K562 (cell line): ENCODE data around the gene GTF3C6. TPM values are rescaled to one million over a fixed set of nuclear protein-coding genes. Genes with fewer than 3 reads are reported as not detected.

ENCODE experiments used
- CBX8 ChIP-seq: fragments of 200-600 bp; sonication (generic); IDR thresholded peaks from 2 replicates; pipeline ENCODE4 v1.6.1; 2012; ENCODE audit warnings: borderline replicate concordance, mixed run types, low read depth, mild to moderate bottlenecking, moderate library complexity, mixed read lengths, low read length, control low read depth, inconsistent platforms; ENCODE audit not compliant: poor library complexity, severe bottlenecking; ENCODE audit errors: extremely low read depth
- DIDO1 ChIP-seq: fragments of 450-650 bp; IDR thresholded peaks from 2 replicates; pipeline ENCODE4 v1.6.1; 2016; ENCODE audit warnings: low read depth, missing biosample characterization, missing genetic modification characterization
- GTF2A2 ChIP-seq: IDR thresholded peaks from 2 replicates; pipeline ENCODE4 v1.6.1; 2016; ENCODE audit warnings: mild to moderate bottlenecking, missing genetic modification characterization, missing compliant biosample characterization
- IFI16 ChIP-seq: fragments of 250-450 bp; sonication (Bioruptor Pico); IDR thresholded peaks from 2 replicates; pipeline ENCODE4 v2.1.2; 2022; ENCODE audit warnings: mild to moderate bottlenecking, inconsistent platforms
- NR4A1 ChIP-seq, 2 experiments: fragments of 250-450 bp in 1 of 2; fragments of 450-650 bp in 1 of 2; sonication (Bioruptor Pico) in 1 of 2; IDR thresholded peaks; 2 replicates each; pipeline versions ENCODE4 v1.4.0 to v1.6.1; 2016 to 2020; ENCODE audit warnings: mild to moderate bottlenecking in 2 of 2, missing compliant biosample characterization in 1 of 2, missing genetic modification characterization in 1 of 2, moderate library complexity in 1 of 2
- XRCC4 ChIP-seq: IDR thresholded peaks from one replicate; pipeline ENCODE4 v1.6.1; 2011; ENCODE audit not compliant: insufficient read depth, insufficient read length; ENCODE audit errors: extremely low read depth
- ZFPM2 ChIP-seq: fragments of 250-450 bp; sonication (Bioruptor Pico); IDR thresholded peaks from 2 replicates; pipeline ENCODE4 v1.5.1; 2022; ENCODE audit warnings: mild to moderate bottlenecking
- ZNF140 ChIP-seq: fragments of 250-450 bp; sonication (Bioruptor Pico); IDR thresholded peaks from 2 replicates; pipeline ENCODE4 v1.8.0; 2021; ENCODE audit warnings: moderate library complexity, mild to moderate bottlenecking, inconsistent platforms
- polyA plus RNA-seq, 8 experiments: library from polyadenylated mRNA; depleted of rRNA in 4 of 8; stranded (reverse) in 5 of 8; unstranded in 3 of 8; fragments of >200 nt; fragmentation: Nextera tagmentation in 2 of 8; fragmentation: Illumina TruSeq in 1 of 8; extraction: Ambion mirVana in 2 of 8; extraction: Trizol in 1 of 8; gene quantifications; 2 replicates each; pipeline versions ENCODE4 v1.2.1 to v1.2.3, GENCODE V29; 2011 to 2014; ENCODE audit warnings: inconsistent platforms in 1 of 8, missing spikeins in 1 of 8
- total RNA-seq, 7 experiments: library from RNA; depleted of rRNA in 6 of 7; stranded (reverse); fragments of >200 nt in 6 of 7; fragmentation: Illumina TruSeq in 2 of 7; extraction: Trizol in 2 of 7; gene quantifications; 2 replicates each; pipeline versions ENCODE4 v1.2.1 to v1.2.3, GENCODE V29; 2011 to 2021; ENCODE audit warnings: low replicate concordance in 1 of 7
- TF ChIP-seq, protein P1 (sequence below): fragments of 450-650 bp; conservative IDR thresholded peaks from 2 replicates; pipeline ENCODE4 v1.6.1; 2016; ENCODE audit warnings: missing genetic modification characterization, low read depth, mild to moderate bottlenecking, control low read depth, missing compliant biosample characterization
- TF ChIP-seq, protein P2 (sequence below): fragments of 250-450 bp; sonication (Bioruptor Pico); IDR thresholded peaks from 2 replicates; pipeline ENCODE4 v1.4.0; 2020
- TF ChIP-seq, protein P3 (sequence below): fragments of 150-350 bp; IDR thresholded peaks from 2 replicates; pipeline ENCODE4 v1.6.1; 2014; ENCODE audit warnings: low read depth, mild to moderate bottlenecking, low read length, borderline replicate concordance

GTF3C6 gene
- total and polyA plus RNA-seq, 9 of the 15 experiments (the other 6 are each of a cell fraction or from before 2014, with no cell fraction given): 37.6 to 140 (median 111) TPM

DNA sequence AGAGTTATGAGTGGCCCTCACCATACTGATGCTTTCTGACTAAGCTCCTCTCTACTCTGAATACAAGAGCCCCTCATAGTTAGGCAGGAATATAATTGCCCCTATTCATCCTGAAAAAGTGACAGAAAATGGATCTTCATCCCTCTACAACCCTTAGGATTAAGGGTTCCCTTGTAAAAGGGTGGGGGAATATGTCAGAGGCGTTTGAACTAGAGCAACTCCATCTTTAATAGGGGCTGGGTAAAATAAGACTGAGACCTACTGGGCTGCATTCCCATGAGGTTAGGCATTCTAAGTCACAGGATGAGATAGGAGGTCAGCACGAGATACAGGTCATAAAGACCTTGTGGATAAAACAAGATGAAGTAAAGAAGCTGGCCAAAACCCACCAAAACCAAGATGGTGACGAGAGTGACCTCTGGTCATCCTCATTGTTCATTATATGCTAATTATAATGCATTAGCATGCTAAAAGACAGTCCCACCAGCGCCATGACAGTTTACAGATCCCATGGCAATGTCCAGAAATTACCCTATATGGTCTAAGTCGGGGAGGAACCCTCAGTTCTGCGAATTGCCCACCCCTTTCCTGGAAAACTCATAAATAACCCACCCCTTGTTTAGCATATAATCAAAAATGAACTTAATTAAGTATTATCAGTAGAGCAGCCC, 4.7 kb upstream of the GTF3C6 start (continued):
- TF ChIP-seq, protein P1, sequence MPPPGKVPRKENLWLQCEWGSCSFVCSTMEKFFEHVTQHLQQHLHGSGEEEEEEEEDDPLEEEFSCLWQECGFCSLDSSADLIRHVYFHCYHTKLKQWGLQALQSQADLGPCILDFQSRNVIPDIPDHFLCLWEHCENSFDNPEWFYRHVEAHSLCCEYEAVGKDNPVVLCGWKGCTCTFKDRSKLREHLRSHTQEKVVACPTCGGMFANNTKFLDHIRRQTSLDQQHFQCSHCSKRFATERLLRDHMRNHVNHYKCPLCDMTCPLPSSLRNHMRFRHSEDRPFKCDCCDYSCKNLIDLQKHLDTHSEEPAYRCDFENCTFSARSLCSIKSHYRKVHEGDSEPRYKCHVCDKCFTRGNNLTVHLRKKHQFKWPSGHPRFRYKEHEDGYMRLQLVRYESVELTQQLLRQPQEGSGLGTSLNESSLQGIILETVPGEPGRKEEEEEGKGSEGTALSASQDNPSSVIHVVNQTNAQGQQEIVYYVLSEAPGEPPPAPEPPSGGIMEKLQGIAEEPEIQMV: peak; percentile 88
- TF ChIP-seq ZFPM2 (CRISPR knock-in tag) (peak; percentile 86; the same call in 1 of the 2 replicates), DIDO1 (tag) (peak; percentile 86), GTF2A2 (tag) (peak; percentile 97), XRCC4 (no peak), IFI16 (peak; percentile 79; the same call in 1 of the 2 replicates), NR4A1 (CRISPR knock-in tag; IDR thresholded peaks at IDR 0.05) (no peak), NR4A1 (tag; IDR thresholded peaks at IDR 0.05) (peak; percentile 99), CBX8 (no peak), ZNF140 (CRISPR knock-in tag) (peak; percentile 84)
- TF ChIP-seq, protein P2, sequence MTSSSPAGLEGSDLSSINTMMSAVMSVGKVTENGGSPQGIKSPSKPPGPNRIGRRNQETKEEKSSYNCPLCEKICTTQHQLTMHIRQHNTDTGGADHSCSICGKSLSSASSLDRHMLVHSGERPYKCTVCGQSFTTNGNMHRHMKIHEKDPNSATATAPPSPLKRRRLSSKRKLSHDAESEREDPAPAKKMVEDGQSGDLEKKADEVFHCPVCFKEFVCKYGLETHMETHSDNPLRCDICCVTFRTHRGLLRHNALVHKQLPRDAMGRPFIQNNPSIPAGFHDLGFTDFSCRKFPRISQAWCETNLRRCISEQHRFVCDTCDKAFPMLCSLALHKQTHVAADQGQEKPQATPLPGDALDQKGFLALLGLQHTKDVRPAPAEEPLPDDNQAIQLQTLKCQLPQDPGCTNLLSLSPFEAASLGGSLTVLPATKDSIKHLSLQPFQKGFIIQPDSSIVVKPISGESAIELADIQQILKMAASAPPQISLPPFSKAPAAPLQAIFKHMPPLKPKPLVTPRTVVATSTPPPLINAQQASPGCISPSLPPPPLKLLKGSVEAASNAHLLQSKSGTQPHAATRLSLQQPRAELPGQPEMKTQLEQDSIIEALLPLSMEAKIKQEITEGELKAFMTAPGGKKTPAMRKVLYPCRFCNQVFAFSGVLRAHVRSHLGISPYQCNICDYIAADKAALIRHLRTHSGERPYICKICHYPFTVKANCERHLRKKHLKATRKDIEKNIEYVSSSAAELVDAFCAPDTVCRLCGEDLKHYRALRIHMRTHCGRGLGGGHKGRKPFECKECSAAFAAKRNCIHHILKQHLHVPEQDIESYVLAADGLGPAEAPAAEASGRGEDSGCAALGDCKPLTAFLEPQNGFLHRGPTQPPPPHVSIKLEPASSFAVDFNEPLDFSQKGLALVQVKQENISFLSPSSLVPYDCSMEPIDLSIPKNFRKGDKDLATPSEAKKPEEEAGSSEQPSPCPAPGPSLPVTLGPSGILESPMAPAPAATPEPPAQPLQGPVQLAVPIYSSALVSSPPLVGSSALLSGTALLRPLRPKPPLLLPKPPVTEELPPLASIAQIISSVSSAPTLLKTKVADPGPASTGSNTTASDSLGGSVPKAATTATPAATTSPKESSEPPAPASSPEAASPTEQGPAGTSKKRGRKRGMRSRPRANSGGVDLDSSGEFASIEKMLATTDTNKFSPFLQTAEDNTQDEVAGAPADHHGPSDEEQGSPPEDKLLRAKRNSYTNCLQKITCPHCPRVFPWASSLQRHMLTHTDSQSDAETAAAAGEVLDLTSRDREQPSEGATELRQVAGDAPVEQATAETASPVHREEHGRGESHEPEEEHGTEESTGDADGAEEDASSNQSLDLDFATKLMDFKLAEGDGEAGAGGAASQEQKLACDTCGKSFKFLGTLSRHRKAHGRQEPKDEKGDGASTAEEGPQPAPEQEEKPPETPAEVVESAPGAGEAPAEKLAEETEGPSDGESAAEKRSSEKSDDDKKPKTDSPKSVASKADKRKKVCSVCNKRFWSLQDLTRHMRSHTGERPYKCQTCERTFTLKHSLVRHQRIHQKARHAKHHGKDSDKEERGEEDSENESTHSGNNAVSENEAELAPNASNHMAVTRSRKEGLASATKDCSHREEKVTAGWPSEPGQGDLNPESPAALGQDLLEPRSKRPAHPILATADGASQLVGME (CRISPR knock-in tag): peak; percentile 97
- TF ChIP-seq, protein P3, sequence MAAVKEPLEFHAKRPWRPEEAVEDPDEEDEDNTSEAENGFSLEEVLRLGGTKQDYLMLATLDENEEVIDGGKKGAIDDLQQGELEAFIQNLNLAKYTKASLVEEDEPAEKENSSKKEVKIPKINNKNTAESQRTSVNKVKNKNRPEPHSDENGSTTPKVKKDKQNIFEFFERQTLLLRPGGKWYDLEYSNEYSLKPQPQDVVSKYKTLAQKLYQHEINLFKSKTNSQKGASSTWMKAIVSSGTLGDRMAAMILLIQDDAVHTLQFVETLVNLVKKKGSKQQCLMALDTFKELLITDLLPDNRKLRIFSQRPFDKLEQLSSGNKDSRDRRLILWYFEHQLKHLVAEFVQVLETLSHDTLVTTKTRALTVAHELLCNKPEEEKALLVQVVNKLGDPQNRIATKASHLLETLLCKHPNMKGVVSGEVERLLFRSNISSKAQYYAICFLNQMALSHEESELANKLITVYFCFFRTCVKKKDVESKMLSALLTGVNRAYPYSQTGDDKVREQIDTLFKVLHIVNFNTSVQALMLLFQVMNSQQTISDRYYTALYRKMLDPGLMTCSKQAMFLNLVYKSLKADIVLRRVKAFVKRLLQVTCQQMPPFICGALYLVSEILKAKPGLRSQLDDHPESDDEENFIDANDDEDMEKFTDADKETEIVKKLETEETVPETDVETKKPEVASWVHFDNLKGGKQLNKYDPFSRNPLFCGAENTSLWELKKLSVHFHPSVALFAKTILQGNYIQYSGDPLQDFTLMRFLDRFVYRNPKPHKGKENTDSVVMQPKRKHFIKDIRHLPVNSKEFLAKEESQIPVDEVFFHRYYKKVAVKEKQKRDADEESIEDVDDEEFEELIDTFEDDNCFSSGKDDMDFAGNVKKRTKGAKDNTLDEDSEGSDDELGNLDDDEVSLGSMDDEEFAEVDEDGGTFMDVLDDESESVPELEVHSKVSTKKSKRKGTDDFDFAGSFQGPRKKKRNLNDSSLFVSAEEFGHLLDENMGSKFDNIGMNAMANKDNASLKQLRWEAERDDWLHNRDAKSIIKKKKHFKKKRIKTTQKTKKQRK: no peak
